ENCODE data around the gene TMCO4. TPM values are rescaled to one million over a fixed set of nuclear protein-coding genes. Genes with fewer than 3 reads are reported as not detected.
A peak's percentile ranks its signal among the peaks of the same experiment; 100 is the strongest.

Gene TMCO4
- total and polyA plus RNA-seq, 2 donors (not counting 1 experiment from before 2014, with no cell fraction given), result 12.5 to 24.3 TPM

GRCh38 chr1:19758227-19758830 lies 41.4 kb downstream of the TMCO4 start:
- peak; percentile 70 to 96 for DNase-seq (ENCODE audit: low read depth in 2 of 2)

DNA sequence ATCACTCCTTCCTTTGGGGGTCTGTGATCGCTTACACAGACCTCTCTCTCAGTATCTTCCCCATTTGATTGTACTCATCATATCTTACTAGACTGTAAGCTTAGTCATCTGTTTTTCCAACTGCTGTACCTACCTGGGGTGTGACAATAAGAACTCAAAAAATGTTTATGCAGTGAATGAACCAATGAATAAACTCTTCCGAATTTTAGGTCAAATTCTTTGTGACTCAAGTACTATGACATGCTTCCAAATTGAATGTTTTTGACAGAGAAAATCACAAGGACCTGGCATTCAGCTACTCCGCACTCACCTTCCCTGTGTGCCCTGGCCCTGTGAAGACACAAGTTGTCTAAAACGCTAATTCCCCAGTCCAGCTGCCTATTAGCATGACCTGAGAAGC lies 42.1 kb downstream of the TMCO4 start:
- no peak overlapping the region for H2AFZ ChIP-seq (ENCODE audit: low read length)
- TF ChIP-seq, protein P1, sequence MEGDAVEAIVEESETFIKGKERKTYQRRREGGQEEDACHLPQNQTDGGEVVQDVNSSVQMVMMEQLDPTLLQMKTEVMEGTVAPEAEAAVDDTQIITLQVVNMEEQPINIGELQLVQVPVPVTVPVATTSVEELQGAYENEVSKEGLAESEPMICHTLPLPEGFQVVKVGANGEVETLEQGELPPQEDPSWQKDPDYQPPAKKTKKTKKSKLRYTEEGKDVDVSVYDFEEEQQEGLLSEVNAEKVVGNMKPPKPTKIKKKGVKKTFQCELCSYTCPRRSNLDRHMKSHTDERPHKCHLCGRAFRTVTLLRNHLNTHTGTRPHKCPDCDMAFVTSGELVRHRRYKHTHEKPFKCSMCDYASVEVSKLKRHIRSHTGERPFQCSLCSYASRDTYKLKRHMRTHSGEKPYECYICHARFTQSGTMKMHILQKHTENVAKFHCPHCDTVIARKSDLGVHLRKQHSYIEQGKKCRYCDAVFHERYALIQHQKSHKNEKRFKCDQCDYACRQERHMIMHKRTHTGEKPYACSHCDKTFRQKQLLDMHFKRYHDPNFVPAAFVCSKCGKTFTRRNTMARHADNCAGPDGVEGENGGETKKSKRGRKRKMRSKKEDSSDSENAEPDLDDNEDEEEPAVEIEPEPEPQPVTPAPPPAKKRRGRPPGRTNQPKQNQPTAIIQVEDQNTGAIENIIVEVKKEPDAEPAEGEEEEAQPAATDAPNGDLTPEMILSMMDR (conservative IDR thresholded peaks at IDR 0.05 in 1 of 2, IDR thresholded peaks at IDR 0.05 in 1 of 2; ENCODE audit: low read depth in 1 of 2, low read length in 2 of 2), result no peak
- no peak for TF ChIP-seq EZH2 (IDR thresholded peaks at IDR 0.05; ENCODE audit: low read length, missing control alignments)

More at GRCh38 chr1:19758227-19758830, 41.4 kb downstream of the TMCO4 start:
- Histone ChIP-seq H3K36me3 (ENCODE audit: control insufficient read depth, insufficient read depth, low read length) (peaks cover 1% of the 10 kb centered on the region), H3K79me2 (ENCODE audit: control insufficient read depth, insufficient read depth, low read length) (no peaks in the 10 kb centered on the region), H4K20me1 (ENCODE audit: control insufficient read depth, extremely low read depth, insufficient read depth, low read length) (no peaks in the 10 kb centered on the region), H2AFZ (ENCODE audit: low read length) (no peak overlapping the region), H3K27ac (ENCODE audit: insufficient read depth, low read length) (peak overlapping the region; percentile 92), H3K4me1 (ENCODE audit: control insufficient read depth, extremely low read depth, insufficient read depth, low read length) (peaks cover 18% of the 10 kb centered on the region), H3K4me3 (replicated peaks in 1 of 4; ENCODE audit: control extremely low read depth in 1 of 4, insufficient read depth in 1 of 4, low read depth in 3 of 4, low read length in 4 of 4) (no peak overlapping the region), H3K27me3 (ENCODE audit: control insufficient read depth, insufficient read depth, low read length) (no peaks in the 10 kb centered on the region), H3K4me2 (ENCODE audit: extremely low read depth, insufficient read depth, low read length) (peak overlapping the region; percentile 67), H3K9me3 (ENCODE audit: control insufficient read depth, insufficient read depth, low read depth, low read length) (no peaks in the 10 kb centered on the region), H3K9ac (ENCODE audit: insufficient read depth, low read length) (peak overlapping the region; percentile 14)
- no peak for TF ChIP-seq EZH2 (IDR thresholded peaks at IDR 0.05; ENCODE audit: low read length, missing control alignments)
- TF ChIP-seq, protein P1 (conservative IDR thresholded peaks at IDR 0.05 in 1 of 2, IDR thresholded peaks at IDR 0.05 in 1 of 2; ENCODE audit: low read depth in 1 of 2, low read length in 2 of 2), result no peak

DNA sequence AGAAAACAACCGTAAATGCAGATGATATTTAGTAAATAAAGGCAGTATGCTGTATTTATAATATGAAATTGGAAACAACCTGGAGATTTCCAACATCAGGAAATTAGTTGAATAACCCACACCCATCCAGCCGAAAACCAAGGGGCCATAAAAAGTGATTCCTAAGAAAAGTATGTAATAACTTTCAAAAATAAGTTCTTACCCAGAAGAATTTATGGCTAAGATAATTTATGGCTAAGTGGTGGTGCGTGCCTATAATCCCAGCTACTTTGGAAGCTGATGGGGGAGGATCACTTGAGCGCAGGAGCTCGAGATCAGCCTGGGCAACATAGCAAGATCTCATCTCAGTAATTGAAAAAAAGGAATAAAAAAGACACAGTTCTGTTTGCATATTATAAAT lies 43.2 kb downstream of the TMCO4 start:
- no peak overlapping the region for H3K27ac ChIP-seq (ENCODE audit: insufficient read depth, low read length)
- no peak overlapping the region for H3K4me2 ChIP-seq (ENCODE audit: extremely low read depth, insufficient read depth, low read length)
- TF ChIP-seq EZH2 (IDR thresholded peaks at IDR 0.05; ENCODE audit: low read length, missing control alignments), result no peak
- TF ChIP-seq, protein P1 (conservative IDR thresholded peaks at IDR 0.05 in 1 of 2, IDR thresholded peaks at IDR 0.05 in 1 of 2; ENCODE audit: low read depth in 1 of 2, low read length in 2 of 2), result no peak
- no peak overlapping the region for H3K9ac ChIP-seq (ENCODE audit: insufficient read depth, low read length)
- peaks cover 18% of the 10 kb centered on the region for H3K4me1 ChIP-seq (ENCODE audit: control insufficient read depth, extremely low read depth, insufficient read depth, low read length)
- H3K9me3 ChIP-seq (ENCODE audit: control insufficient read depth, insufficient read depth, low read depth, low read length), result no peaks in the 10 kb centered on the region
- H3K36me3 ChIP-seq (ENCODE audit: control insufficient read depth, insufficient read depth, low read length), result peaks cover 3% of the 10 kb centered on the region
- no peak overlapping the region for H2AFZ ChIP-seq (ENCODE audit: low read length)
- H3K27me3 ChIP-seq (ENCODE audit: control insufficient read depth, insufficient read depth, low read length), result no peaks in the 10 kb centered on the region
- no peak for DNase-seq (ENCODE audit: low read depth in 2 of 2)
- H4K20me1 ChIP-seq (ENCODE audit: control insufficient read depth, extremely low read depth, insufficient read depth, low read length), result no peaks in the 10 kb centered on the region
- H3K79me2 ChIP-seq (ENCODE audit: control insufficient read depth, insufficient read depth, low read length), result no peaks in the 10 kb centered on the region
- H3K4me3 ChIP-seq (replicated peaks in 1 of 4; ENCODE audit: control extremely low read depth in 1 of 4, insufficient read depth in 1 of 4, low read depth in 3 of 4, low read length in 4 of 4), result no peak overlapping the region

More for the DNA sequence above, 42.1 kb downstream of the TMCO4 start:
- no peaks in the 10 kb centered on the region for H4K20me1 ChIP-seq (ENCODE audit: control insufficient read depth, extremely low read depth, insufficient read depth, low read length)
- peak overlapping the region; percentile 14 for H3K9ac ChIP-seq (ENCODE audit: insufficient read depth, low read length)
- no peaks in the 10 kb centered on the region for H3K27me3 ChIP-seq (ENCODE audit: control insufficient read depth, insufficient read depth, low read length)
- H3K4me3 ChIP-seq (replicated peaks in 1 of 4; ENCODE audit: control extremely low read depth in 1 of 4, insufficient read depth in 1 of 4, low read depth in 3 of 4, low read length in 4 of 4), result no peak overlapping the region
- no peaks in the 10 kb centered on the region for H3K9me3 ChIP-seq (ENCODE audit: control insufficient read depth, insufficient read depth, low read depth, low read length)
- H3K36me3 ChIP-seq (ENCODE audit: control insufficient read depth, insufficient read depth, low read length), result peaks cover 3% of the 10 kb centered on the region
- peak in 1 of 2 donors; percentile 34 for DNase-seq (ENCODE audit: low read depth in 2 of 2)
- peak overlapping the region; percentile 67 for H3K4me2 ChIP-seq (ENCODE audit: extremely low read depth, insufficient read depth, low read length)
- H3K4me1 ChIP-seq (ENCODE audit: control insufficient read depth, extremely low read depth, insufficient read depth, low read length), result peaks cover 18% of the 10 kb centered on the region
- H3K27ac ChIP-seq (ENCODE audit: insufficient read depth, low read length), result peak overlapping the region; percentile 92
- H3K79me2 ChIP-seq (ENCODE audit: control insufficient read depth, insufficient read depth, low read length), result no peaks in the 10 kb centered on the region

Measured in fibroblast of lung (primary cell).